ENCODE measurements around the gene ACR.

The ACR gene

GRCh38 chr22:50719814-50720300 is 18.1 kb upstream of the ACR start:
- WGBS, 2 experiments (ENCODE audit: insufficient coverage in 2 of 2): 12 to 17% methylated on average over 21 to 37 of the region's 40 CpGs
- H3K36me3 ChIP-seq (ENCODE audit: control insufficient read depth, insufficient read depth, low read length): peaks cover 39% of the 10 kb centered on the region
- H3K4me1 ChIP-seq (ENCODE audit: control insufficient read depth, insufficient read depth, low read length, poor library complexity, severe bottlenecking): no peaks in the 10 kb centered on the region
- H3K27ac ChIP-seq (ENCODE audit: low read depth, low read length, severe bottlenecking): no peak overlapping the region
- H3K9me3 ChIP-seq (ENCODE audit: control insufficient read depth, low read length): no peaks in the 10 kb centered on the region
- peak overlapping the region; percentile 5 for H3K4me3 ChIP-seq (ENCODE audit: extremely low read depth, insufficient read depth, low read length, poor library complexity, severe bottlenecking)

GRCh38 chr22:50720301-50721256 is 17.4 kb upstream of the ACR start:
- Histone ChIP-seq H3K36me3 (ENCODE audit: control insufficient read depth, insufficient read depth, low read length) (peaks cover 34% of the 10 kb centered on the region), H3K4me1 (ENCODE audit: control insufficient read depth, insufficient read depth, low read length, poor library complexity, severe bottlenecking) (no peaks in the 10 kb centered on the region), H3K9me3 (ENCODE audit: control insufficient read depth, low read length) (no peaks in the 10 kb centered on the region), H3K4me3 (ENCODE audit: extremely low read depth, insufficient read depth, low read length, poor library complexity, severe bottlenecking) (peak overlapping the region; percentile 8), H3K27ac (ENCODE audit: low read depth, low read length, severe bottlenecking) (no peak overlapping the region)
- 19 to 21% methylated on average over 105 to 119 of the region's 132 CpGs for WGBS, 2 experiments (ENCODE audit: insufficient coverage in 2 of 2)

GRCh38 chr22:50721257-50721844 is 16.7 kb upstream of the ACR start:
- Histone ChIP-seq H3K4me3 (ENCODE audit: extremely low read depth, insufficient read depth, low read length, poor library complexity, severe bottlenecking) (no peak overlapping the region), H3K4me1 (ENCODE audit: control insufficient read depth, insufficient read depth, low read length, poor library complexity, severe bottlenecking) (no peaks in the 10 kb centered on the region), H3K36me3 (ENCODE audit: control insufficient read depth, insufficient read depth, low read length) (peaks cover 34% of the 10 kb centered on the region), H3K9me3 (ENCODE audit: control insufficient read depth, low read length) (no peaks in the 10 kb centered on the region), H3K27ac (ENCODE audit: low read depth, low read length, severe bottlenecking) (no peak overlapping the region)
- WGBS, 2 experiments (ENCODE audit: insufficient coverage in 2 of 2): 89 to 92% methylated on average over 30 to 32 of the region's 32 CpGs

GRCh38 chr22:50722048-50722701 is 15.8 kb upstream of the ACR start:
- Histone ChIP-seq H3K4me3 (ENCODE audit: extremely low read depth, insufficient read depth, low read length, poor library complexity, severe bottlenecking) (no peak overlapping the region), H3K9me3 (ENCODE audit: control insufficient read depth, low read length) (no peaks in the 10 kb centered on the region), H3K36me3 (ENCODE audit: control insufficient read depth, insufficient read depth, low read length) (peaks cover 33% of the 10 kb centered on the region), H3K4me1 (ENCODE audit: control insufficient read depth, insufficient read depth, low read length, poor library complexity, severe bottlenecking) (no peaks in the 10 kb centered on the region), H3K27ac (ENCODE audit: low read depth, low read length, severe bottlenecking) (no peak overlapping the region)
- WGBS, 2 experiments (ENCODE audit: insufficient coverage in 2 of 2): 92 to 93% methylated on average over 27 to 33 of the region's 33 CpGs

- no peaks in the 10 kb centered on the region for H3K9me3 ChIP-seq (ENCODE audit: control insufficient read depth, low read length)
- no peaks in the 10 kb centered on the region for H3K4me1 ChIP-seq (ENCODE audit: control insufficient read depth, insufficient read depth, low read length, poor library complexity, severe bottlenecking)
- no peak overlapping the region for H3K27ac ChIP-seq (ENCODE audit: low read depth, low read length, severe bottlenecking)
- H3K4me3 ChIP-seq (ENCODE audit: extremely low read depth, insufficient read depth, low read length, poor library complexity, severe bottlenecking): no peak overlapping the region
- WGBS, 2 experiments (ENCODE audit: insufficient coverage in 2 of 2): 93 to 99% methylated on average over 6 to 9 of the region's 12 CpGs
- H3K36me3 ChIP-seq (ENCODE audit: control insufficient read depth, insufficient read depth, low read length): peaks cover 29% of the 10 kb centered on the region
Measured at GRCh38 chr22:50722716-50723428, 15.1 kb upstream of the ACR start.

- WGBS, 2 experiments (ENCODE audit: insufficient coverage in 2 of 2): 77 to 80% methylated on average over 6 to 7 of the region's 7 CpGs
- peaks cover 27% of the 10 kb centered on the region for H3K36me3 ChIP-seq (ENCODE audit: control insufficient read depth, insufficient read depth, low read length)
- H3K4me3 ChIP-seq (ENCODE audit: extremely low read depth, insufficient read depth, low read length, poor library complexity, severe bottlenecking): no peak overlapping the region
- H3K27ac ChIP-seq (ENCODE audit: low read depth, low read length, severe bottlenecking): no peak overlapping the region
- H3K9me3 ChIP-seq (ENCODE audit: control insufficient read depth, low read length): no peaks in the 10 kb centered on the region
- no peaks in the 10 kb centered on the region for H3K4me1 ChIP-seq (ENCODE audit: control insufficient read depth, insufficient read depth, low read length, poor library complexity, severe bottlenecking)
Measured at GRCh38 chr22:50723991-50724390, 14.0 kb upstream of the ACR start.

- no peak overlapping the region for H3K4me3 ChIP-seq (ENCODE audit: extremely low read depth, insufficient read depth, low read length, poor library complexity, severe bottlenecking)
- H3K9me3 ChIP-seq (ENCODE audit: control insufficient read depth, low read length): no peaks in the 10 kb centered on the region
- no peak overlapping the region for H3K27ac ChIP-seq (ENCODE audit: low read depth, low read length, severe bottlenecking)
- 91 to 98% methylated on average over 8 of the region's 8 CpGs for WGBS, 2 experiments (ENCODE audit: insufficient coverage in 2 of 2)
- H3K4me1 ChIP-seq (ENCODE audit: control insufficient read depth, insufficient read depth, low read length, poor library complexity, severe bottlenecking): no peaks in the 10 kb centered on the region
- peaks cover 27% of the 10 kb centered on the region for H3K36me3 ChIP-seq (ENCODE audit: control insufficient read depth, insufficient read depth, low read length)
Measured at GRCh38 chr22:50724616-50725015, 13.4 kb upstream of the ACR start.

GRCh38 chr22:50725597-50725996 is 12.4 kb upstream of the ACR start:
- 93 to 100% methylated on average over 6 of the region's 7 CpGs for WGBS, 2 experiments (ENCODE audit: insufficient coverage in 2 of 2)
- H3K36me3 ChIP-seq (ENCODE audit: control insufficient read depth, insufficient read depth, low read length): peaks cover 27% of the 10 kb centered on the region
- H3K4me1 ChIP-seq (ENCODE audit: control insufficient read depth, insufficient read depth, low read length, poor library complexity, severe bottlenecking): no peaks in the 10 kb centered on the region
- no peak overlapping the region for H3K27ac ChIP-seq (ENCODE audit: low read depth, low read length, severe bottlenecking)
- H3K4me3 ChIP-seq (ENCODE audit: extremely low read depth, insufficient read depth, low read length, poor library complexity, severe bottlenecking): no peak overlapping the region
- H3K9me3 ChIP-seq (ENCODE audit: control insufficient read depth, low read length): no peaks in the 10 kb centered on the region

- Histone ChIP-seq H3K9me3 (ENCODE audit: control insufficient read depth, low read length) (no peaks in the 10 kb centered on the region), H3K27ac (ENCODE audit: low read depth, low read length, severe bottlenecking) (no peak overlapping the region), H3K4me1 (ENCODE audit: control insufficient read depth, insufficient read depth, low read length, poor library complexity, severe bottlenecking) (no peaks in the 10 kb centered on the region), H3K36me3 (ENCODE audit: control insufficient read depth, insufficient read depth, low read length) (peaks cover 24% of the 10 kb centered on the region), H3K4me3 (ENCODE audit: extremely low read depth, insufficient read depth, low read length, poor library complexity, severe bottlenecking) (no peak overlapping the region)
- WGBS, 2 experiments (ENCODE audit: insufficient coverage in 2 of 2): 93 to 97% methylated on average over 14 of the region's 14 CpGs
Measured at GRCh38 chr22:50726643-50727340, 11.2 kb upstream of the ACR start.

Data from mesodermal cell (in vitro differentiated cells).